ENCODE data around the gene RRAGB. TPM values are rescaled to one million over a fixed set of nuclear protein-coding genes. Genes with fewer than 3 reads are reported as not detected.
"Not testable (repeated sequence)": the region's sequence is repeated elsewhere in the genome, so short reads cannot be mapped to it uniquely, and the experiment has no call there.

RRAGB gene
- total RNA-seq, 2 experiments from 2014 or later, result 4.9 to 5.3 TPM

GRCh38 chrX:55714161-55714560 is 3.4 kb upstream of the RRAGB start:
- Mint-ChIP-seq H3K9me3 (peaks cover 4% of the 10 kb centered on the region), H3K4me1 (ENCODE audit: low read depth) (peaks cover 14% of the 10 kb centered on the region), H3K36me3 (no peaks in the 10 kb centered on the region), H3K4me3 (no peak overlapping the region), H3K27me3 (no peaks in the 10 kb centered on the region), H3K27ac (no peak overlapping the region)
- DNase-seq, result no peak
- POLR2A ChIA-PET, result no interaction called here
- CTCF ChIA-PET, result no interaction called here
- intact Hi-C loops (cut with micrococcal nuclease), result loop anchor here (10.0 kb wide), 1 partner anchor 851 kb away; the partner anchor contains the start of gene UBQLN2

GRCh38 chrX:55715847-55716246 is 1.7 kb upstream of the RRAGB start:
- no peak for DNase-seq
- H3K4me3 Mint-ChIP-seq, result no peak overlapping the region
- intact Hi-C loops (cut with micrococcal nuclease), result loop anchor here (5.0 to 10.0 kb wide), 2 partner anchors 531 to 849 kb away; partner anchors contain the start of gene UBQLN2
- H3K9me3 Mint-ChIP-seq, result no peaks in the 10 kb centered on the region
- H3K27ac Mint-ChIP-seq, result no peak overlapping the region
- H3K36me3 Mint-ChIP-seq, result peaks cover 3% of the 10 kb centered on the region
- no peaks in the 10 kb centered on the region for H3K27me3 Mint-ChIP-seq
- ChIA-PET CTCF (no interaction called here), POLR2A (no interaction called here)
- H3K4me1 Mint-ChIP-seq (ENCODE audit: low read depth), result peaks cover 20% of the 10 kb centered on the region

GRCh38 chrX:55716937-55717336 is 612 bp upstream of the RRAGB start:
- no peaks in the 10 kb centered on the region for H3K27me3 Mint-ChIP-seq
- ChIA-PET CTCF (interaction anchor here (1.0 kb wide), 1 partner anchor 532 kb away, joined by 4 read pairs; no protein-coding TSS in a partner anchor), POLR2A (interaction anchor here (0.6 to 1.3 kb wide), 2 partner anchors 228 to 1972 kb away, joined by 3 read pairs; no protein-coding TSS in a partner anchor)
- H3K27ac Mint-ChIP-seq, result peak overlapping the region; percentile 87
- no peaks in the 10 kb centered on the region for H3K9me3 Mint-ChIP-seq
- intact Hi-C loops (cut with micrococcal nuclease), result loop anchor here (1.0 to 10.0 kb wide), 3 partner anchors 191 to 848 kb away; partner anchors contain the start of gene UBQLN2
- H3K4me1 Mint-ChIP-seq (ENCODE audit: low read depth), result peaks cover 30% of the 10 kb centered on the region
- no peak for DNase-seq
- peaks cover 10% of the 10 kb centered on the region for H3K36me3 Mint-ChIP-seq
- peak overlapping the region; percentile 83 for H3K4me3 Mint-ChIP-seq

GRCh38 chrX:55731826-55732225 is 14.3 kb downstream of the RRAGB start:
- H3K4me1 Mint-ChIP-seq (ENCODE audit: low read depth), result peaks cover 2% of the 10 kb centered on the region
- peaks cover 9% of the 10 kb centered on the region for H3K9me3 Mint-ChIP-seq
- intact Hi-C loops (cut with micrococcal nuclease), result no loop called here
- ChIA-PET POLR2A (no interaction called here), CTCF (interaction anchor here (1.2 kb wide), 1 partner anchor 517 kb away, joined by 3 read pairs; no protein-coding TSS in a partner anchor)
- no peaks in the 10 kb centered on the region for H3K27me3 Mint-ChIP-seq
- no peak overlapping the region for H3K4me3 Mint-ChIP-seq
- H3K36me3 Mint-ChIP-seq, result peaks cover 45% of the 10 kb centered on the region
- H3K27ac Mint-ChIP-seq, result no peak overlapping the region
- no peak for DNase-seq

GRCh38 chrX:55738969-55739368 is 21.4 kb downstream of the RRAGB start:
- ChIA-PET CTCF (no interaction called here), POLR2A (no interaction called here)
- intact Hi-C loops (cut with micrococcal nuclease), result no loop called here
- Mint-ChIP-seq H3K36me3 (peaks cover 42% of the 10 kb centered on the region), H3K27ac (no peak overlapping the region), H3K27me3 (no peaks in the 10 kb centered on the region), H3K9me3 (peaks cover 9% of the 10 kb centered on the region), H3K4me1 (ENCODE audit: low read depth) (peaks cover 2% of the 10 kb centered on the region), H3K4me3 (no peak overlapping the region)
- DNase-seq, result no peak

GRCh38 chrX:55742649-55743048 is 25.1 kb downstream of the RRAGB start:
- ChIA-PET CTCF (no interaction called here), POLR2A (no interaction called here)
- intact Hi-C loops (cut with micrococcal nuclease), result no loop called here
- no peak overlapping the region for H3K4me3 Mint-ChIP-seq
- no peaks in the 10 kb centered on the region for H3K9me3 Mint-ChIP-seq
- H3K4me1 Mint-ChIP-seq (ENCODE audit: low read depth), result no peaks in the 10 kb centered on the region
- H3K27me3 Mint-ChIP-seq, result no peaks in the 10 kb centered on the region
- no peak for DNase-seq
- no peak overlapping the region for H3K27ac Mint-ChIP-seq
- peaks cover 35% of the 10 kb centered on the region for H3K36me3 Mint-ChIP-seq

GRCh38 chrX:55748463-55748862 is 30.9 kb downstream of the RRAGB start:
- DNase-seq; CTCF ChIA-PET; H3K27me3 Mint-ChIP-seq; intact Hi-C loops (cut with micrococcal nuclease); H3K4me1 Mint-ChIP-seq (ENCODE audit: low read depth); H3K9me3 Mint-ChIP-seq; H3K4me3 Mint-ChIP-seq; H3K27ac Mint-ChIP-seq: not testable (repeated sequence)
- POLR2A ChIA-PET, result interaction anchor here (0.7 kb wide), 1 partner anchor 541 kb away, joined by 3 read pairs; no protein-coding TSS in a partner anchor
- peaks cover 12% of the 10 kb centered on the region for H3K36me3 Mint-ChIP-seq

GRCh38 chrX:55750256-55750655 is 32.7 kb downstream of the RRAGB start:
- no peak overlapping the region for H3K4me3 Mint-ChIP-seq
- peaks cover 8% of the 10 kb centered on the region for H3K36me3 Mint-ChIP-seq

GRCh38 chrX:55754861-55755294 is 37.3 kb downstream of the RRAGB start:
- peak; percentile 29 for DNase-seq
- peaks cover 14% of the 10 kb centered on the region for H3K36me3 Mint-ChIP-seq
- ChIA-PET CTCF (interaction anchor here (1.8 kb wide), 1 partner anchor 153 kb away, joined by 3 read pairs; no protein-coding TSS in a partner anchor), POLR2A (interaction anchor here (0.7 kb wide), 1 partner anchor 9 kb away, joined by 3 read pairs; no protein-coding TSS in a partner anchor)
- intact Hi-C loops (cut with micrococcal nuclease), result loop anchor here (1.0 kb wide), 1 partner anchor 39 kb away; no protein-coding TSS in a partner anchor
- H3K27ac Mint-ChIP-seq, result no peak overlapping the region
- H3K27me3 Mint-ChIP-seq, result no peaks in the 10 kb centered on the region
- H3K4me3 Mint-ChIP-seq, result no peak overlapping the region
- no peaks in the 10 kb centered on the region for H3K9me3 Mint-ChIP-seq
- peaks cover 10% of the 10 kb centered on the region for H3K4me1 Mint-ChIP-seq (ENCODE audit: low read depth)

More at GRCh38 chrX:55750256-55750655, 32.7 kb downstream of the RRAGB start:
- no peak overlapping the region for H3K27ac Mint-ChIP-seq
- intact Hi-C loops (cut with micrococcal nuclease), result no loop called here
- H3K9me3 Mint-ChIP-seq, result no peaks in the 10 kb centered on the region
- peaks cover 7% of the 10 kb centered on the region for H3K4me1 Mint-ChIP-seq (ENCODE audit: low read depth)
- ChIA-PET POLR2A (no interaction called here), CTCF (no interaction called here)
- no peaks in the 10 kb centered on the region for H3K27me3 Mint-ChIP-seq
- DNase-seq, result no peak

GRCh38 chrX:55758033-55758432 is 40.5 kb downstream of the RRAGB start:
- CTCF ChIA-PET, result no interaction called here
- no peak for DNase-seq
- intact Hi-C loops (cut with micrococcal nuclease), result no loop called here
- Mint-ChIP-seq H3K36me3 (peaks cover 23% of the 10 kb centered on the region), H3K4me1 (ENCODE audit: low read depth) (peaks cover 10% of the 10 kb centered on the region), H3K27ac (no peak overlapping the region), H3K27me3 (no peaks in the 10 kb centered on the region), H3K9me3 (no peaks in the 10 kb centered on the region), H3K4me3 (no peak overlapping the region)
- POLR2A ChIA-PET, result no interaction called here

GRCh38 chrX:55759478-55759877 is 41.9 kb downstream of the RRAGB start:
- peaks cover 9% of the 10 kb centered on the region for H3K4me1 Mint-ChIP-seq (ENCODE audit: low read depth)
- intact Hi-C loops (cut with micrococcal nuclease), result no loop called here
- no peaks in the 10 kb centered on the region for H3K27me3 Mint-ChIP-seq
- no peak overlapping the region for H3K4me3 Mint-ChIP-seq
- CTCF ChIA-PET, result no interaction called here
- H3K27ac Mint-ChIP-seq, result no peak overlapping the region
- no peak for DNase-seq
- peaks cover 27% of the 10 kb centered on the region for H3K36me3 Mint-ChIP-seq
- POLR2A ChIA-PET, result no interaction called here
- no peaks in the 10 kb centered on the region for H3K9me3 Mint-ChIP-seq

- CTCF ChIA-PET, result no interaction called here
- Mint-ChIP-seq H3K36me3 (peaks cover 27% of the 10 kb centered on the region), H3K4me3 (no peak overlapping the region), H3K4me1 (ENCODE audit: low read depth) (no peaks in the 10 kb centered on the region), H3K9me3 (peaks cover 2% of the 10 kb centered on the region), H3K27ac (no peak overlapping the region), H3K27me3 (no peaks in the 10 kb centered on the region)
- intact Hi-C loops (cut with micrococcal nuclease), result no loop called here
- no peak for DNase-seq
- POLR2A ChIA-PET, result no interaction called here
Observed at GRCh38 chrX:55767100-55767499, 49.6 kb downstream of the RRAGB start.

GRCh38 chrX:55774419-55774818 is 56.9 kb downstream of the RRAGB start:
- H3K4me3 Mint-ChIP-seq; H3K9me3 Mint-ChIP-seq; CTCF ChIA-PET; intact Hi-C loops (cut with micrococcal nuclease); POLR2A ChIA-PET; H3K27ac Mint-ChIP-seq; H3K27me3 Mint-ChIP-seq; H3K4me1 Mint-ChIP-seq (ENCODE audit: low read depth); DNase-seq: not testable (repeated sequence)
- peaks cover 41% of the 10 kb centered on the region for H3K36me3 Mint-ChIP-seq

All from activated CD4-positive, alpha-beta memory T cell treated with anti-CD3 and anti-CD28 coated beads for 36 hours (primary cell).